Endometrial microvascular endothelial cells (primary cell): ENCODE measurements around the gene YRDC. TPM values are rescaled to one million over a fixed set of nuclear protein-coding genes. Genes with fewer than 3 reads are reported as not detected.

ENCODE experiments used
- in situ Hi-C: cut with HindIII; loops from 2 replicates; pipeline ENCODE4 v1.10.0; 2017; ENCODE audit warnings: low sequenced_read_pairs, low pct_unique_long_range_greater_than_20kb; ENCODE audit errors: inconsistent ontology term
- total RNA-seq: library from RNA; depleted of rRNA; stranded (reverse); fragments of >200 nt; gene quantifications from one replicate; pipeline ENCODE4 v1.2.3, GENCODE V29; 2015; ENCODE audit errors: inconsistent ontology term

YRDC gene
- total RNA-seq, 1 donor from 2014 or later: 25.5 TPM

DNA sequence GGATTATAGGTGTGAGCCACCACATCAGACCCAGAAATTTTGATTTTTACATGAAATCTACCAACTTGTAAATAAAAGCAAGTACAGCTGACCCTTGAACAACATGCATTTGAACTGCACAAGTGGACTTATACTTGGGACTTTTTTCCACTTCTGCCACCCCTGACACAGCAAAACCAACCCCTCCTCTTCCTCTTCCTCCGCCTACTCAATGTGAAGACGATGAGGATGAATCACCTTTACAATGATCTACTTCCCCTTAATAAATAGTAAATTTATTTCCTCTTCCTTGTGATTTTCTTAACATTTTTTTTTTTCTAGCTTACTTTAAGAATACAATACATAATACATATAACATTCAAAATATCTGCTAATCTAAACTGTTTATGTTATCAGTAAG lies 17.5 kb upstream of the YRDC start:
- in situ Hi-C loops: no loop called here

DNA sequence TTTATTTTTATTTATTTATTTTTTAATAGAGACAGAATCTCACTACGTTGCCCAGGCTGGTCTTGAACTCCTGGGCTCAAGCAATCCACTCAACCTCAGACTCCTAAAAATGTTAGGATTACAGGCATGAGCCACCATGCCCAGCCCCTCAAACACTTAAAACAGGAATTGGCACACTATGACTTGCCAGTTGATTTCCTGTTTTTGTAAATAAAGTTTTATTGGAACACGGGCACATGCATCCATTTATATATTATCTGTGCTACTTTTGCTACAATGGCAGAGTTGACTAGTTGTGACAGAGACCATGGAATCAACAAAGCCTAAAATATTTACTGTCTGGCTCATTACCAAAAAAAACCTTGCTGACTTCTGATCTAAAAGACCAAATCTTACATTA lies 16.0 kb upstream of the YRDC start:
- in situ Hi-C loops: no loop called here

DNA sequence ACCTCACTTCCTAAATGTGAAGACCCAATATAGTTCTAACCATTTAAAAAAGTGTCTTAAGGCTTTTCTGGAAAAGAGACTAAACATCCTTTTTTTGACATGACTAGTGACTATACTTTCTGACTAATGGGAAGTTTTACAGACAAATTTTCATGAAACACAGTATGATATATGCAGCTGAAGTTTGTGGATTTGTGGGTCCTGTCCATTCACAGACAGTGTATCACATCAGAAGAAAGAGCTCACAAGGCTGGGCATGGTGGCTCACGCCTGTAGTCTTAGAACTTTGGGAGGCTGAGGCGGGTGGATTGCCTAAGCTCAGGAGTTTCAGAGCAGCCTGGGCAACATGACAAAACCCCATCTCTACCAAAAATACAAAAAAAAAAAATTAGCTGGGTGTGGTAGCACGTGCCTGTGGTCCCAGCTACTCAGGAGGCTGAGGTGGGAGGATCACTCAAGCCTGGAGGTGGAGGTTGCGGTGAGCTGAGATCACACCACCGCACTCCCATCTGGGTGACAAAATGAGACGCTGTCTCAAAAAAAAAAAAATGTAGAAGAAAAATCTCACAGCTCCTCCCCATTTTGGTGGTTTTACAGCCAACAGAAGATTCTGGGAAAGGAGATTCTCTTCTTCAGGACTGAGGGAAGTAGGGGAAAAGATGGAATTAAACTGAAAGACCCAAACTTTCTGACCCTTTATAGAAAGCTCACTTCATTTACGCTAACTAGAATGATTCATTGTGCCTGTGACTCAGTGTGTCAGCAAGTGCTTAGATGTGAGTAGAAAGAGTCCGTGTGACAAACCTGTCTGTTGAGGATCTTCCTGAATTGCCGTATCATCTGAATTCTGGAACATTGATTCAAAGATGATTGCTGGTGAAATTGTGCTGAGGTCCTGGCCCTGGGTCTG lies 15.2 kb upstream of the YRDC start:
- in situ Hi-C loops: no loop called here

DNA sequence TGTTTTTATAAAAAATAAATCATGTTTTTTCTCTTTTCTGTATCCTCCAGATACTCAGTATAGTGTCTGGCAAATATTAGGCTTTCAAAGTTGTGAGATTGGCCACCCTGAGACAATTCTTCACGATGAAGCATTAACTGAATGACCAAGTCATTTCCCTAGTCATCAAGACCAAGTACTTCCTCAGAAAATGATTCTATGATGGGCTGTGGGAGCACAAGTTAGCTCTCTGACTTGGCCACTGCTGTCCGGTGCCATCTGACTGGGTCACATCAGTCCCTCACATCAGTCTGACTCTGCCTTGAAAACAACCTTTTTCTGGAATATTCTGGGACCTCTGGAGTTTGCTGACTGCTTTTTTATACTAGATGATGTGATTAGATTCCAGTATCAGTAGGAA lies 13.5 kb upstream of the YRDC start:
- in situ Hi-C loops: no loop called here

DNA sequence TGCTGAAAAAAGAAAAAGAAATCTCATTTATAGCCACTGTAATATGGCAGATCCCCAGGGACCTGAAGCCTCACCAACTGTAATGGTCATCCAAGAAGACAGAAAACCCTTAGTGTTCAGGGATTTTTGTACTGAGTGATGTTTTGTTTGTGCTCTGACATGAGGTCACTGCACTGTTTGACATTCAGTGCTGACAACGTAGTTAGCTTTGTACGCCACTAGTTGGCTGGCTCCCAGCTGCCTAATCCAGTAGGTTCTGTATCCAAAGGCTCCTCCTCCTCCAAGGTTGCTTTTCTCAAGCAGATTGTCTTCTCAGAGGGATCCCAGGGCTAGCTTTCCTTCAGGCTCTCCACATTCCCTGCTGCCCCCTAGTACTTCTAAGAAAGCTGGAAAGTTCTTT lies 9.5 kb upstream of the YRDC start:
- in situ Hi-C loops: no loop called here

DNA sequence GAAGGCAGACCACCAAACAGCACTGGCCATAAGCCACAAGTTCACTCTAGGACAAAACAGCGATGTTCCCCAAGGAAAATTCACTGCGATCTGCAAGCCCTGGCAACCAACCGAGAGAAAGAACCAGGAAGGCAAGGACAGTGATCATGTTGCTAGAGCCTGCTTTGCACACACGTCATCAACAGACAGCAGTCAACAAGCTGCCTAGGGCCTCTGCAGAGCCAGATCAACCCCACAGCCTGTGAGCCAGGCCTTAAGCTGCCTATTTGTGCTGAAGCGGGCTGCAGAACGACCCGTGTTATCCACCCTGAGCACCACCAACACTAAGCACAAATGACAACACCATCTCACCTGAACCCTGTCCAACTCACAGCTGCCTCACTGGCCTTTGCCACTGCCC lies 6.2 kb upstream of the YRDC start:
- in situ Hi-C loops: no loop called here

DNA sequence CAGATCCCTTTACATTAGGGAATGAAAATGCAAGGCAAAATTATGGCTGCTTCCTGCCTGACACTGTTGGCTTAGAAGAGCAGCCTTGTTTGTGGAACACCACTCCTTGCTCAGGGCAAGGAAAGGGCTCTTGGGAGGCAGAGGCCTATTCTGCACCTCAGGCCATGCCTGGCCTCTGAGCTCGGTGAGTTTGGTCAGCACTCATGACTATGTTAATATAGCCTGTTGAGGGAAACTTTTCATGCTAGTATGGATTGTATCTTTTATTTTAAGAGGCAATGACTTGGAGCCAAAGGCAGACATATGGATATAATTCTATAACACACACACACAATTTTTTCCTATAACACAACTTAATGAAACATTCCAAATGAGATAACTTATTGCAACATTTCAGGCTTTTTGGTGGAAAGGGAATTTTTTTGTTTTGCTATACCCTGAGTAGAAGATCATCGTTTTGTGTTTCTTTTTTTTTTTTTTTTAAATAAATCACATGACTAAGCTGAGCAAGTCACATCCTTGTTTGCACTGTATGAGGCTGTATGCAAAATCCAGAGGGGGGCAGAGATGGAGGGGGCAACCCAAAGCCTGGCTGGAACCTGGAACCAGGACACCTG lies 5.6 kb upstream of the YRDC start:
- in situ Hi-C loops: no loop called here

DNA sequence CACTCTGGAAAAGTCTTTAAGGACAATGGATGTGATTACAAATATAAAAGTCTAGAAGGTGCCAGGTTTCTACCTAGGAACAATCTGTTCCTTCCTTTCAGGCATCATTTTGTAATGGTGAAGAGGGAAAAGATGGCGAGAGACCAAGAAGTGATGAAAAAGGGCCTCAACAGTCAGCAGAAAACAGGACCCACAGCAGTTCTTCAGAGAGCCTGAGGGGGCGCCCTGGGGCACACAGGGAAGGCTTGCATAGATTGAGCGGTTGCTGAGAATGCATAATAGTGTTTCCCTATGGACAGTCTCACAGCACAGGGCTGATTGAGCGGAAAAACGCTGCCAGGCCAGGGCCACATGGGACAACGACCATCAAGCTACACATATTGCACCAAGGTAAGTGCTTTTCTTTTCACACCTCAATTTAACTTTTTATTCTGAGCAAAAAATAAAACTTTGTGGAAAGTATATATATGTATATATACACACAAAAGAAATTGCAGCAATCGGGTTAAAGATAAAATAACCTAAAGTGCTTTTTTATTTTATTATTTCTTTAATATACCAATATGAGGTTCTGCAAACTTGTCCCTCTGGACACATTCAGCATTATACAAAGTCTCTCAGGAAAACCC lies 3.1 kb upstream of the YRDC start:
- in situ Hi-C loops: no loop called here

DNA sequence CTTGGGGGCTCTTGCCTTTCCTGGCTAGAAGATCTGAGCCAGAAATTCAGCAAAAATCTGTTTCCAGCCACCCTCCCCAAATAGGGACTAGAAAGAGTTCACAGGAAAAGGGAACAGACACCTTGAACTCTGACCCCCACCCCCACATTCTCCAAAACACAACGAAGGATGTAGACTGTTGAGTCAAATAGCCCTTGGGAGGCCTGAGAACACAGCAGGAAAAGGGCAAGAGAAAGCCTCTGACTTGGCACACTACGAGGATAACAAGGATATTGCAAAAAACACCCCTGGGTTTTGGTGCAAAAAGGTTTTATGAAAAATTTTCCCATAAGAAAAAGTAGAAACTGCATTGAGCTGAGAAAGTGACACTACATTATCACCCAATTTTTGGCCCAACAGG lies 1.9 kb upstream of the YRDC start:
- in situ Hi-C loops: no loop called here

DNA sequence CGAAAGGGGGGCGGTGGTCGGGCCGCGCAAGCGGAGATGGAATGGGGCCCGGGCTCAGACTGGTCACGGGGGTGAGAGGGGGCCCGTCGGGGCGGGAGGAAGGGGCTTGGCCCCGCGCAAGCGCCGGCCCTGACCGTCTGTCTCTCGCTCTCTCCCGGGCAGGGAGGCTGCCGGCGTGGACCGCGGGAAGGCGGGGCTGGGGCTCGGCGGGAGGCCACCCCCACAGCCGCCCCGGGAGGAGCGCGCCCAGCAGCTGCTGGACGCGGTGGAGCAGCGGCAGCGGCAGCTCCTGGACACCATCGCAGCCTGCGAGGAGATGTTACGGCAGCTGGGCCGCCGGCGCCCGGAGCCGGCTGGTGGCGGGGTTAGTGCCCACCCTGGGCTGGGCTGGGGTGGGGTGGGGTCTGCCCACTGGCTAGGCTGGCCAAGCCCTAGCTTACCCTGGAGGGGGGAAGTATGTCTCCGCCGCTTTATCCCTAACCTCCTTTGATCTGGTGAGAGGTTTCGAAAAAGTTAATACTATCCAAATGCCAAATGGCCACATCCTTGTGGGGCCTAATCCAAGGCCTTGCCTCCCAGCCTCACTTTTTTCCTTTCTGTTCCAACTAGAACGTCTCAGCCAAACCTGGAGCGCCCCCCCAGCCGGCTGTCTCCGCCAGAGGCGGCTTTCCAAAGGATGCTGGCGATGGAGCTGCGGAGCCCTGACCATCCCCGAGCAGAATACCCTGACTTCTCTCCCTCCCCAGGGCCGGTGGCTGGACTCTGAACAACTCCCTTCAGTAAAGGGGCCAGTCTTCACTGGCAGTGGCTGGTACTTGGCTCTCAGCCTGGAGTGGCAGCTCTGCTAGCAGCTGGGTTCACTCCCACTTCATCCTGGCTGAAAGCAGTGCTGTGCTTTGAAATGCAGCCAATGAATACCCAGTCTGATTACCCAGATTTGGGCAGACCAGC lies 636 bp upstream of the YRDC start:
- in situ Hi-C loops: no loop called here

DNA sequence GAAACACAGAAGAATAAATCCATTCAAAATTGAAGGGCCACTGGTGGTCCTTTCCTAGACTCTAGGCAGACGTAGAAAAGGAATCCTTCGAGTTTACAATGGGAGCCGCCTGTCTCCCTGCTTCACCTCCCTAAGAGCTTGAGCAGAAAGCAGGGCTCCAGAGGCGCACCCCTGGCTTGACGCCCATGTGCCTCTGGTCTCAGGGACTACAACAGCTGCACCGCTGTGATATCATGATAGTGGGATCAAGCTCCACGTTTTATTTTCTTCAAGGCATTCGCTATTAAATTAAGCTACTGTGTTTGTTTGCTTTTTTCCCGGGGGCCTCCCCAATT lies 821 bp downstream of the YRDC start:
- in situ Hi-C loops: no loop called here

DNA sequence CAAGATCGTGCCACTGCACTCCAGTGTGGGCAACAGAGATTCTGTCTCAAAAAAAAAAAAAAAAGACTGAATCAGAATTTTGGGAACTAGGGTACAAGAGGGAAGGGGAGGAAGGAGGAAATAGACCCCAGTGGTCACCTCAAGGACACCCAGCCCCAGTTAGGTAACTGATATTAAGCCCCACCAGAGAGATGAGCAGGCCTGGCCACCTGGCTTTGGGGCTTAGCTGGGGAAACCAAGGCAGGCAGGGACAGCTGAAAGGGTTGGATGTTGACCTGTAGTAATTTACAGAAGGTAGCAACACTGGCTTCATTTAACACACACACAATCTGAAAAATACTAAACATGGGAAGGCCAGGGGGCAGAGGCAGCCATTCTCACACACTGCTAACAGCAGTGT lies 5.6 kb downstream of the YRDC start:
- in situ Hi-C loops: no loop called here

DNA sequence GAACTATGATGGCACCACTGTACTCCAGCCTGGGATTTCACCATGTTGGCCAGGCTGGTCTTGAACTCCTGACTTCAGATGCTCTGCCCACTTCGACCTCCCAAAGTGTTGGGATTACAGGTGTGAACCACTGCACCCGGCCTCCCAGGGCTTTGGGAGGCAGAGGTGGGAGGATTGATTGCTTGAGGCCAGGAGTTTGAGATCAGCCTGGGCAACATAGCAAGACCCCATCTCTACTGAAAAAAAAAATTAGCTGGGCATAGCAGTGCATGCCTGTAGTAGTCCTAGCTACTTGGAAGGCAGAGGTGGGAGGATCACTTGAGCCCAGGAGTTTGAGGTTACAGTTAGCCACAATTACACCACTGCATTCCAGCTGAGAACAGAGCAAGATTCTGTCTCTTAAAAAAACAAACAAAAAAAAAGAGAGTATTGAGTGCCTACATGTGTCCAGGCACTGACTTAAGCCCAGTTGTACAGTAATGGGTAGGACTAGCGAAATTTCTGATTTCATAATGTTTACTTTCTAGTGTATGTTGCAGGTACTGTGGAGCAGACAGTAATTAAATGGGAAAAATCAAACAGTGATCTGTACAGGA lies 10.2 kb downstream of the YRDC start:
- in situ Hi-C loops: no loop called here

DNA sequence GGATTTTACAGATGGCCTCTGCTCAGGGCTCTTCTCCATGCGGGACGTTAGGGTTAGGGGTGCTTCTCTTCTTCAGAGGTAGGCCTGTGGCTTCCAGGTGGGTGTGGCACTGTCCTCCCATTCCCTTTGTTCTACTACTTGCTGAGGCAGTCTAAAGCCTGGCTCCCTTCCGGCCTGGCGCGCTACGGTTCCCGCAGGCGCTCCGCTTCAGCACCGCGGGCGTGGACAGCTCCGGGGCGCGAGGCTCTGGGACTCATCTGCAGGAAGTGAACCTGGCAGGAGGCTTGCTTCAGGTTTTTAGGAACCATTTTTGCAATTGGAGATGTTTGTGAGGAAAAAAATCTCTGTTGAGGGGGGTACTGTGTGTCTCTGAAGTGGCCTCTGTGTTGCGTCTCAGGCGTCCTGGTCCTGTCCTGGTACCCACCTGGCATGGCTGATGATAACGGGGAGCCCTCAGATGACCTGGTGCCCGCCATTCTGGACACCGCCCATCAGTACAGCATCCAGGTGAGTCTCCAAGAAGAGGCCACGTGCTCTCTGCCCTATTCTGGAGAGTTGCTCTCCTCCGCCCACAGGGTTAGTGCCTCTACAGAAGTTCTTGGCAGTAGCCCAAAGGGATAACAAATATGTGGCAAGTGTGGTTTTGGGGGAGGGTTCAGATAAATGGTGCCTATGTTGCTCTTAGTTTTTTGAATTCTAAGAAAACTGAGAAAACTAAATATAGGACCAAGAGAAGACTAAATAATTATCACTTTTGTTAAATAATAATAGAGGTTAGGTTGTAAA lies 12.5 kb downstream of the YRDC start:
- in situ Hi-C loops: no loop called here

DNA sequence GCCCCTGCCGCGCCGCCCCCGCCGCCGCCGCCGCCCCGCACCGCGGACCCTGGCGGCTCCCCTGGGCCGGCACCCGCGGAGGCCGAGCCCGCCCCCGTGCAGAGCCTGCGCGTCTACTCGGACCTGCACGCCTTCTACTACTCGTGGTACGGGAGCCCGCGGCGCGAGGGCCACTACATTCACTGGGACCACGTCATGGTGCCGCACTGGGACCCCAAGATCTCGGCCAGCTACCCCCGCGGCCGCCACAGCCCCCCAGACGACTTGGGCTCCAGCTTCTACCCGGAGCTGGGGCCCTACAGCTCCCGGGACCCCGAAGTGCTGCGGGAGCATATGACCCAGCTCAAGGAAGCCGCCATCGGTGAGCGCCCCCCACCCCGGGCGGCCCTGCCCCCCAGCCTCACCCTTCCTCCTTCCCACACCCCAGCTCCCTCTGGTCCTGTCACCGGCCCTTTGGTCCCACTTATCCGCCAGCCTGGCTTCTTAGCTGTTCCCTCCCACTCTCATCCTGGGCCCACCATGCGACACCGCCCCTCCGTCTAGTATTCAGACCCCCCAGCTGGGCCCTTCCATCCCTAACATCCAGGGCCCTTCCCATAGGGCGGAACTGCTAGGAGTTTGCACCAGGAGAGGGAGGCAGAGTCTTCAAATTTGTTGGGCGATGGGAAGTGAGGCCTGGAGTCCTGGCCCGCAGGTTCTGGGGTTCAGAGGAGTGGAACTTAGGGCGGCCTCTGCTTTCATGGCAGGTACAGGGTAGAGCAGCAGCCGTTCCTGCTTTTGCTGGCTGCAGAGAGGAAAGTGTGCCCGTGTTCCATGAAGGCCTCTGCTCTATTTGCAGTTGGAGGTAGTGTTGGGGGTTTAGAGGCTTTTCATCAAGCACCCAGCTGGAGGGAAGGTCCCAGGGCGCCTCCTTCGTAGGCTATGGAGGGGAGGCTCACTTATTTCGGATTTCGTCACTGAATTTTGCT lies 13.4 kb downstream of the YRDC start:
- in situ Hi-C loops: no loop called here

DNA sequence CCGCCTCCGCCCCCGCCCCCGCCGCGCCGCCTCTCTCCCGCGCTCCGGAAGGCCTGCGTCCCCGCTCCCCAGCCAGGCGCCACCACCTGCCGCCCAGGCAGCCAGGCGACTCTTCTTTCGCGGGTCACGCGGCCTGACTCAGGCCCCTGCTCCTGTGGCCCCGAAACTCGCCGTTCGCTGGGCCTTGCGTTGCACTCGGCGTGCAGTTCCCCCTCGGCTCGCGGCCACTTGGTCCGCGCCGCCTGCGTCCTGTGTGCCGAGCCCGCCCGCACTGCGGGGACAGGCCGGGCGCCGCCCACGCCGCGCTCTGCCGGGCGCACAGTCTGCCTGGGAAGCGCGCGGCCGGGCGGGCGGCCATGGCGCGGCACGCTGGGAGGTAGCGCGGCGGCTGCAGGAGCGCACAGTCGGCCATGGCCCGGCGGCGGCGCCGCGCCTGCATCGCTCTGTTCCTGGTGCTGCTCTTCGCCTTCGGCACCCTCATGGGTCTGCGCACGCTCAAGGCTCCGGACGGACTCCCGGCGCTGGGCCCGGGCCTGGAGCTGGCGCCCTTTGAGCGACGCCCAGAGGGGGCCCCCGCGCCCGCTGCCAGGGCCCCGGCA lies 14.1 kb downstream of the YRDC start, which contains the start of gene MANEAL:
Gene MANEAL, plus strand, starts transcription at position 75 of the 599 bp plus-strand sequence. Its CDS starts 336 bp downstream, at position 411.
- in situ Hi-C loops: no loop called here
